K562 (cell line): ENCODE results near the gene FKBP8. TPM values are rescaled to one million over a fixed set of nuclear protein-coding genes. Genes with fewer than 3 reads are reported as not detected.

Source experiments
- ATAC-seq: fragments of 200-7000 bp; cut with Tn5 transposase; 3 replicates; pipeline ENCODE4 v1.9.1; 2020; ENCODE audit warnings: moderate library complexity
- BruUV-seq: library from RNA; stranded (reverse); fragments of 400-500 nt; replicated peaks from 2 replicates; lab custom pipeline; 2021; lab: Mats Ljungman, UMichigan
- CTCF ChIA-PET: fragments of 300-600 bp; formaldehyde crosslinking; extraction: SDS; loops from one replicate; lab custom pipeline; 2021; ENCODE audit warnings: low intra/inter-chr PET ratio; lab: Yijun Ruan, JAX
- POLR2A ChIA-PET: fragments of 300-600, 350-650 bp; sonication (Branson Sonifier 250); formaldehyde crosslinking; extraction: SDS; loops from one replicate; lab custom pipeline; 2021; ENCODE audit warnings: antibody characterized with exemption, inconsistent platforms; lab: Yijun Ruan, JAX
- DNase-seq, 4 experiments: peaks; one replicate each; pipeline versions ENCODE4 v3.0.0 to v3.0.0-alpha.2; 2011 to 2018; ENCODE audit warnings: low spot score in 3 of 4, mixed read lengths in 3 of 4; ENCODE audit errors: extremely low read depth in 1 of 4
- FAIRE-seq: peaks from 2 replicates; lab custom pipeline; 2011; peaks lifted over from hg19 to GRCh38; lab: Jason Lieb, UNC
- H2AFZ ChIP-seq: 2 replicates; pipeline ENCODE4 v1.6.0; 2011; ENCODE audit warnings: low read depth, low read length, control low read depth, inconsistent platforms
- H3K27ac ChIP-seq: fragments of 200-600 bp; 3 replicates; pipeline ENCODE4 v1.8.0; 2011; ENCODE audit warnings: low read depth, mild to moderate bottlenecking, control low read depth, inconsistent platforms, low read length, moderate library complexity, mixed read lengths; ENCODE audit errors: extremely low read depth
- H3K27me3 ChIP-seq, 2 experiments: fragments of 300-600 bp in 1 of 2; 2 replicates in 1 of 2; 3 replicates in 1 of 2; pipeline versions ENCODE4 v1.6.0 to v1.8.0; 2011; ENCODE audit warnings: inconsistent platforms in 2 of 2, low read length in 2 of 2, mild to moderate bottlenecking in 1 of 2, mixed read lengths in 1 of 2, moderate library complexity in 1 of 2; ENCODE audit not compliant: control insufficient read depth in 2 of 2, insufficient read depth in 2 of 2
- H3K36me3 ChIP-seq: fragments of 300-600 bp; 3 replicates; pipeline ENCODE4 v1.8.0; 2011; ENCODE audit warnings: mild to moderate bottlenecking, low read length, inconsistent platforms; ENCODE audit not compliant: control insufficient read depth, insufficient read depth
- H3K4me1 ChIP-seq, 2 experiments: fragments of 200-600 bp in 1 of 2; replicated peaks in 1 of 2; 2 replicates in 1 of 2; 3 replicates in 1 of 2; pipeline versions ENCODE4 v1.5.1 to v1.8.0; 2011; ENCODE audit warnings: inconsistent platforms in 2 of 2, low read length in 2 of 2, mild to moderate bottlenecking in 1 of 2, mixed read lengths in 1 of 2, moderate library complexity in 1 of 2; ENCODE audit not compliant: control insufficient read depth in 2 of 2, insufficient read depth in 2 of 2
- H3K4me2 ChIP-seq: 2 replicates; pipeline ENCODE4 v1.6.1; 2011; ENCODE audit warnings: low read length, control low read depth, inconsistent platforms, mixed read lengths; ENCODE audit not compliant: insufficient read depth
- H3K4me3 ChIP-seq: fragments of 200-600 bp; sonication (generic), shearing (Covaris generic); 2 replicates; pipeline ENCODE4 v1.5.1; 2016; ENCODE audit warnings: control low read depth, inconsistent platforms
- H3K79me2 ChIP-seq: fragments of 200-600 bp; 3 replicates; pipeline ENCODE4 v1.8.0; 2011; ENCODE audit warnings: low read length, inconsistent platforms; ENCODE audit not compliant: control insufficient read depth, insufficient read depth
- H3K9ac ChIP-seq, 2 experiments: 2 replicates each; pipeline versions ENCODE4 v1.6.0 to v1.6.1; 2011; ENCODE audit warnings: low read depth in 2 of 2, low read length in 2 of 2, control low read depth in 1 of 2, inconsistent platforms in 1 of 2, mild to moderate bottlenecking in 1 of 2, mixed read lengths in 1 of 2; ENCODE audit not compliant: insufficient read depth in 1 of 2
- H3K9me1 ChIP-seq: one replicate; pipeline ENCODE4 v1.6.0; 2011; ENCODE audit warnings: inconsistent platforms, mild to moderate bottlenecking, low read length, moderate library complexity; ENCODE audit not compliant: control insufficient read depth, insufficient read depth
- H3K9me3 ChIP-seq: replicated peaks from 2 replicates; pipeline ENCODE4 v1.5.1; 2011; ENCODE audit warnings: low read depth, low read length, inconsistent platforms; ENCODE audit not compliant: control insufficient read depth, insufficient read depth
- H4K20me1 ChIP-seq: replicated peaks from 2 replicates; pipeline ENCODE4 v1.6.1; 2011; ENCODE audit warnings: low read length, inconsistent platforms, mixed read lengths; ENCODE audit not compliant: control insufficient read depth, insufficient read depth
- ATF7 ChIP-seq: fragments of 450-650 bp; IDR thresholded peaks from 2 replicates; pipeline ENCODE4 v1.7.1; 2014; ENCODE audit warnings: mild to moderate bottlenecking, moderate library complexity
- MITF ChIP-seq: IDR thresholded peaks from 2 replicates; pipeline ENCODE4 v1.6.1; 2014; ENCODE audit warnings: antibody characterized with exemption
- POLR2G ChIP-seq: fragments of 200-400 bp; formaldehyde crosslinking; IDR thresholded peaks from 2 replicates; pipeline ENCODE4 v1.6.1; 2017; ENCODE audit warnings: low read depth, mild to moderate bottlenecking, antibody characterized with exemption, low read length, moderate library complexity
- WGBS: fragments of 100-300 bp; shearing (Covaris generic); methylation state at CpG from one replicate; pipeline ENCODE4 v1.1.6; 2016; ENCODE audit warnings: low coverage, mixed read lengths; ENCODE audit not compliant: insufficient coverage; ENCODE audit errors: missing lambda C conversion rate; 5-methylcytosine and 5-hydroxymethylcytosine counted together
- in situ Hi-C: fragments of 300-500 bp; cut with MboI; formaldehyde crosslinking; loops from 4 replicates; pipeline ENCODE4 v1.15.0; 2018; ENCODE audit warnings: inconsistent platforms, mixed read lengths
- intact Hi-C: fragments of 100-400 bp; cut with micrococcal nuclease; formaldehyde crosslinking; loops from 2 replicates; pipeline ENCODE4 v1.14.2; 2022
- polyA plus RNA-seq, 8 experiments: library from polyadenylated mRNA; depleted of rRNA in 4 of 8; stranded (reverse) in 5 of 8; unstranded in 3 of 8; fragments of >200 nt; fragmentation: Nextera tagmentation in 2 of 8; fragmentation: Illumina TruSeq in 1 of 8; extraction: Ambion mirVana in 2 of 8; extraction: Trizol in 1 of 8; gene quantifications; 2 replicates each; pipeline versions ENCODE4 v1.2.1 to v1.2.3, GENCODE V29; 2011 to 2014; ENCODE audit warnings: inconsistent platforms in 1 of 8, missing spikeins in 1 of 8
- total RNA-seq, 7 experiments: library from RNA; depleted of rRNA in 6 of 7; stranded (reverse); fragments of >200 nt in 6 of 7; fragmentation: Illumina TruSeq in 2 of 7; extraction: Trizol in 2 of 7; gene quantifications; 2 replicates each; pipeline versions ENCODE4 v1.2.1 to v1.2.3, GENCODE V29; 2011 to 2021; ENCODE audit warnings: low replicate concordance in 1 of 7

FKBP8 gene
- total and polyA plus RNA-seq, 9 of the 15 experiments (the other 6 are each of a cell fraction or from before 2014, with no cell fraction given), result 0.46 to 236 (median 104) TPM

GRCh38 chr19:18529782-18530181 lies 13.6 kb downstream of the FKBP8 start:
- 84% methylated on average over 7 of the region's 7 CpGs for WGBS
- Histone ChIP-seq H3K36me3 (peaks cover 22% of the 10 kb centered on the region; the same call in 2 of the 3 replicates), H3K4me2 (no peak overlapping the region), H3K9me3 (no peaks in the 10 kb centered on the region), H3K27ac (no peak overlapping the region), H4K20me1 (no peaks in the 10 kb centered on the region), H3K9ac (no peak overlapping the region), H3K9me1 (no peaks in the 10 kb centered on the region), H2AFZ (no peak overlapping the region), H3K27me3 (no peaks in the 10 kb centered on the region), H3K79me2 (no peaks in the 10 kb centered on the region), H3K4me1 (peaks cover 6 to 24% of the 10 kb centered on the region in 2 experiments; a peak in 4 of 5 replicates), H3K4me3 (no peak overlapping the region)
- in situ Hi-C loops (no loop called here), intact Hi-C loops (no loop called here)
- CTCF ChIA-PET, result no interaction called here
- DNase-seq (peak in 1 of 4 experiments; percentile 11), ATAC-seq (peak; percentile 25), FAIRE-seq (no peak)
- BruUV-seq, result no TSS peak
- POLR2A ChIA-PET, result interaction anchor here (1.2 kb wide), 1 partner anchor 10 kb away, joined by 5 read pairs; no protein-coding TSS in a partner anchor
- peak; percentile 47 for TF ChIP-seq POLR2G
- TF ChIP-seq MITF, result no peak

GRCh38 chr19:18526316-18526715 lies 17.1 kb downstream of the FKBP8 start:
- H3K4me3 ChIP-seq, result no peak overlapping the region
- no peaks in the 10 kb centered on the region for H3K9me1 ChIP-seq
- H3K36me3 ChIP-seq, result peaks cover 2% of the 10 kb centered on the region; the same call in 2 of the 3 replicates
- no peaks in the 10 kb centered on the region for H4K20me1 ChIP-seq
- BruUV-seq, result no TSS peak
- intact Hi-C loops (no loop called here), in situ Hi-C loops (no loop called here)
- DNase-seq (no peak), FAIRE-seq (peak; percentile 23), ATAC-seq (no peak)
- 82% methylated on average over 9 of the region's 9 CpGs for WGBS
- ChIA-PET POLR2A (interaction anchor here (2.7 kb wide), 1 partner anchor 17 kb away, joined by 11 read pairs; the partner anchor contains the start of gene FKBP8), CTCF (no interaction called here)
- no peak for TF ChIP-seq ATF7
- H3K4me2 ChIP-seq, result no peak overlapping the region; the same call in 1 of the 2 replicates
- peak overlapping the region; percentile 52 for H2AFZ ChIP-seq
- H3K79me2 ChIP-seq, result peaks cover 6% of the 10 kb centered on the region
- H3K9ac ChIP-seq, result no peak overlapping the region
- H3K27me3 ChIP-seq, result no peaks in the 10 kb centered on the region
- H3K27ac ChIP-seq, result no peak overlapping the region
- no peaks in the 10 kb centered on the region for H3K9me3 ChIP-seq
- peaks cover 6 to 20% of the 10 kb centered on the region in 2 experiments; a peak in 4 of 5 replicates for H3K4me1 ChIP-seq
